Limb (tissue), 2 donors: ENCODE measurements around the gene GEMIN7.

Experiments
- DNase-seq, 2 donors: peaks; one replicate each; pipeline ENCODE4 v3.0.0-alpha.2; 2016; ENCODE audit errors: extremely low spot score in 2 of 2

The GEMIN7 gene

GRCh38 chr19:45079063-45079910 lies at the start of gene GEMIN7:
Gene GEMIN7 (plus strand): TSS chr19:45079260. CDS start chr19:45090115, 10,855 bp downstream.
- peak; percentile 63 to 89 for DNase-seq

- no peak for DNase-seq
Observed at GRCh38 chr19:45030825-45031224, 48.2 kb upstream of the GEMIN7 start.

- no peak for DNase-seq
Observed at GRCh38 chr19:45032421-45032820, 46.6 kb upstream of the GEMIN7 start.

GRCh38 chr19:45035755-45036154 lies 43.3 kb upstream of the GEMIN7 start:
- no peak for DNase-seq

GRCh38 chr19:45037393-45038169 lies 41.5 kb upstream of the GEMIN7 start:
- no peak for DNase-seq

- DNase-seq, result peak; percentile 91 to 94
Observed at GRCh38 chr19:45038931-45039893, 39.8 kb upstream of the GEMIN7 start, which contains the start of gene CLASRP. Gene CLASRP (plus strand): TSS chr19:45039045. CDS start chr19:45040213, 1,168 bp downstream.

- DNase-seq, result no peak
Observed at GRCh38 chr19:45040059-45040771, 38.8 kb upstream of the GEMIN7 start.

GRCh38 chr19:45041125-45041524 lies 37.9 kb upstream of the GEMIN7 start:
- DNase-seq, result no peak

- DNase-seq, result no peak
Observed at GRCh38 chr19:45045671-45046353, 33.2 kb upstream of the GEMIN7 start.

GRCh38 chr19:45046355-45046754 lies 32.7 kb upstream of the GEMIN7 start:
- DNase-seq, result no peak

GRCh38 chr19:45047188-45047797 lies 31.8 kb upstream of the GEMIN7 start:
- no peak for DNase-seq

GRCh38 chr19:45049073-45049736 lies 29.9 kb upstream of the GEMIN7 start:
- DNase-seq, result no peak

- DNase-seq, result no peak
Observed at GRCh38 chr19:45050036-45050435, 29.0 kb upstream of the GEMIN7 start.

GRCh38 chr19:45051929-45052579 lies 27.0 kb upstream of the GEMIN7 start:
- no peak for DNase-seq

- DNase-seq, result no peak
Observed at GRCh38 chr19:45056831-45057230, 22.2 kb upstream of the GEMIN7 start.

GRCh38 chr19:45057444-45057843 lies 21.6 kb upstream of the GEMIN7 start:
- DNase-seq, result no peak

GRCh38 chr19:45058622-45059159 lies 20.4 kb upstream of the GEMIN7 start:
- no peak for DNase-seq

- DNase-seq, result peak; percentile 30 to 75
Observed at GRCh38 chr19:45059258-45059965, 19.6 kb upstream of the GEMIN7 start.
